PC-9 (cell line): Measurements from ENCODE around the gene RAB20.

ENCODE experiments used
- CTCF ChIP-seq: fragments of 200-600 bp; sonication (generic); conservative IDR thresholded peaks from 2 replicates; pipeline ENCODE4 v1.6.1; 2017; ENCODE audit warnings: mixed run types, antibody characterized with exemption, mild to moderate bottlenecking, moderate library complexity
- EZH2 ChIP-seq: fragments of 200-600 bp; sonication (generic); IDR thresholded peaks from 2 replicates; pipeline ENCODE4 v1.8.0; 2017; ENCODE audit warnings: antibody characterized with exemption, low read depth

- no peak for TF ChIP-seq CTCF
- no peak for TF ChIP-seq EZH2
Observed at GRCh38 chr13:110571896-110572777, 10.6 kb upstream of the RAB20 start.
